HepG2 (cell line): ENCODE results near the gene AAR2.

Experiments used
- HOXA7 ChIP-seq: sonication (generic); formaldehyde crosslinking; IDR thresholded peaks from 2 replicates; pipeline ENCODE4 v1.8.1; 2022; ENCODE audit warnings: mild to moderate bottlenecking, missing genetic modification reagents, moderate library complexity
- LCORL ChIP-seq, 2 experiments: fragments of 450-650 bp in 1 of 2; sonication (generic) in 1 of 2; formaldehyde crosslinking in 1 of 2; IDR thresholded peaks; 2 replicates each; pipeline versions ENCODE4 v1.5.0 to v1.6.1; 2017 to 2020; ENCODE audit warnings: antibody characterized with exemption in 1 of 2, missing genetic modification reagents in 1 of 2
- SRSF9 ChIP-seq: fragments of 200-400 bp; formaldehyde crosslinking; IDR thresholded peaks from 2 replicates; pipeline ENCODE4 v1.6.1; 2018; ENCODE audit warnings: borderline replicate concordance, mild to moderate bottlenecking, low read depth, low read length; ENCODE audit not compliant: insufficient read depth, poor library complexity, severe bottlenecking
- U2AF1 ChIP-seq: fragments of 200-400 bp; formaldehyde crosslinking; optimal IDR thresholded peaks from 2 replicates; pipeline ENCODE3; 2017; ENCODE audit warnings: mild to moderate bottlenecking, low read depth, low read length
- ZNF205 ChIP-seq: IDR thresholded peaks from 2 replicates; pipeline ENCODE4 v1.6.1; 2018; ENCODE audit warnings: missing biosample characterization, missing genetic modification reagents
- TF ChIP-seq, protein P1 (sequence below): sonication (generic); formaldehyde crosslinking; IDR thresholded peaks from 2 replicates; pipeline ENCODE4 v1.8.1; 2022; ENCODE audit warnings: mild to moderate bottlenecking, missing genetic modification reagents
- TF ChIP-seq, protein P2 (sequence below): sonication (generic); formaldehyde crosslinking; IDR thresholded peaks from 2 replicates; pipeline ENCODE4 v1.9.0; 2021; ENCODE audit warnings: missing genetic modification reagents, borderline replicate concordance
- TF ChIP-seq, protein P3 (sequence below): IDR thresholded peaks from 2 replicates; pipeline ENCODE4 v1.6.1; 2016; ENCODE audit warnings: missing biosample characterization, missing genetic modification reagents, low read depth
- TF ChIP-seq, protein P4 (sequence below): sonication (generic); formaldehyde crosslinking; IDR thresholded peaks from 2 replicates; pipeline ENCODE4 v1.8.0; 2022; ENCODE audit warnings: missing genetic modification reagents, mild to moderate bottlenecking, inconsistent platforms, borderline replicate concordance

DNA sequence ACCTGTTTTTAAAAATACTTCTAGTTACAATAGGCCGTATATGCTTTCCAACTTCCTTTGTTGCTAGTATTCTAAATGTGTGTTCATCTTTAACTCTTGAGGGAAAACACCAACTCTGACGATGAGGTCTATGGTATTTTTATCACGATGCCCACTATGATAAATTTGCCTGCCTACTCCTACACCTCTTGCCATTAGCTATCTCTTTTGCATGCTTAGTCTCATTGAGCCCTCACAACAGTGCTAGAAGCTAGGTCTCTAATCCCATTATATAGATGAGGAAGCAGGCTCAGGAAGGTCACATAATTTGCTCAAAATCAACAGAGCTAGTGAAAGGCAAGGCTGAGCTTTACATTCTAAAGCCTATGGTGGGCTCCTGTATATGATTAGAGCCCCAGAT, 13.2 kb downstream of the AAR2 start:
- TF ChIP-seq, protein P1, sequence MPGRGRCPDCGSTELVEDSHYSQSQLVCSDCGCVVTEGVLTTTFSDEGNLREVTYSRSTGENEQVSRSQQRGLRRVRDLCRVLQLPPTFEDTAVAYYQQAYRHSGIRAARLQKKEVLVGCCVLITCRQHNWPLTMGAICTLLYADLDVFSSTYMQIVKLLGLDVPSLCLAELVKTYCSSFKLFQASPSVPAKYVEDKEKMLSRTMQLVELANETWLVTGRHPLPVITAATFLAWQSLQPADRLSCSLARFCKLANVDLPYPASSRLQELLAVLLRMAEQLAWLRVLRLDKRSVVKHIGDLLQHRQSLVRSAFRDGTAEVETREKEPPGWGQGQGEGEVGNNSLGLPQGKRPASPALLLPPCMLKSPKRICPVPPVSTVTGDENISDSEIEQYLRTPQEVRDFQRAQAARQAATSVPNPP (CRISPR knock-in tag) = no peak
- TF ChIP-seq U2AF1 (no peak), HOXA7 (CRISPR knock-in tag) (no peak), SRSF9 (no peak), ZNF205 (CRISPR knock-in tag) (no peak), LCORL (IDR thresholded peaks at IDR 0.05) (no peak), LCORL (CRISPR knock-in tag; IDR thresholded peaks at IDR 0.05) (no peak)
- TF ChIP-seq, protein P2, sequence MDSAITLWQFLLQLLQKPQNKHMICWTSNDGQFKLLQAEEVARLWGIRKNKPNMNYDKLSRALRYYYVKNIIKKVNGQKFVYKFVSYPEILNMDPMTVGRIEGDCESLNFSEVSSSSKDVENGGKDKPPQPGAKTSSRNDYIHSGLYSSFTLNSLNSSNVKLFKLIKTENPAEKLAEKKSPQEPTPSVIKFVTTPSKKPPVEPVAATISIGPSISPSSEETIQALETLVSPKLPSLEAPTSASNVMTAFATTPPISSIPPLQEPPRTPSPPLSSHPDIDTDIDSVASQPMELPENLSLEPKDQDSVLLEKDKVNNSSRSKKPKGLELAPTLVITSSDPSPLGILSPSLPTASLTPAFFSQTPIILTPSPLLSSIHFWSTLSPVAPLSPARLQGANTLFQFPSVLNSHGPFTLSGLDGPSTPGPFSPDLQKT = no peak
- TF ChIP-seq, protein P3, sequence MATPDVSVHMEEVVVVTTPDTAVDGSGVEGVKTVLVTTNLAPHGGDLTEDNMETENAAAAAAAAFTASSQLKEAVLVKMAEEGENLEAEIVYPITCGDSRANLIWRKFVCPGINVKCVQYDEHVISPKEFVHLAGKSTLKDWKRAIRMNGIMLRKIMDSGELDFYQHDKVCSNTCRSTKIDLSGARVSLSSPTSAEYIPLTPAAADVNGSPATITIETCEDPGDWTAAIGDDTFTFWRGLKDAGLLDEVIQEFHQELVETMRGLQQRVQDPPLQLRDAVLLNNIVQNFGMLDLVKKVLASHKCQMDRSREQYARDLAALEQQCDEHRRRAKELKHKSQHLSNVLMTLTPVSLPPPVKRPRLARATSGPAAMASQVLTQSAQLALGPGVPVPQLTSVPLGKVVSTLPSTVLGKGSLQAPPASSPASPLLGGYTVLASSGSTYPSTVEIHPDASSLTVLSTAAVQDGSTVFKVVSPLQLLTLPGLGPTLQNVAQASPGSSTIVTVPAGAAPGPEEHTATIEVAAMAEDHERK (CRISPR knock-in tag) = no peak
- TF ChIP-seq, protein P4, sequence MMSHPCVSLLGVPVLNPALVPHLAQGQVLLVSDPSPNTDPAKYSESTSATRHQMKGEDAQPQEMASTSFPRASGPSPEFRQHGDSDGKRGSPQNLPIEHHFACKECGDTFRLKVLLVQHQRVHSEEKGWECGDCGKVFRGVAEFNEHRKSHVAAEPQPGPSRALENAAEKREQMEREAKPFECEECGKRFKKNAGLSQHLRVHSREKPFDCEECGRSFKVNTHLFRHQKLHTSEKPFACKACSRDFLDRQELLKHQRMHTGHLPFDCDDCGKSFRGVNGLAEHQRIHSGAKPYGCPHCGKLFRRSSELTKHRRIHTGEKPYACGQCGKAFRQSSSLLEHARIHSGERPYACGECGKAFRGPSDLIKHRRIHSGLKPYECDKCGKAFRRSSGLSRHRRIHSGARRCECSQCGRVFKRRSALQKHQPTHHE = no peak
